RWPE2 (cell line): ENCODE measurements around the gene MAN1C1.

Source experiments
- ATAC-seq: fragments of 200-7000 bp; cut with Tn5 transposase; 3 replicates; pipeline ENCODE4 v1.9.1; 2021; ENCODE audit warnings: low read depth
- DNase-seq: peaks from one replicate; pipeline ENCODE4 v3.0.0-alpha.2; 2020; ENCODE audit warnings: low spot score
- H3K27ac ChIP-seq: fragments of 450-650 bp; 2 replicates; pipeline ENCODE4 v1.5.1; 2017; ENCODE audit warnings: mild to moderate bottlenecking; ENCODE audit not compliant: poor library complexity, severe bottlenecking
- H3K27me3 ChIP-seq: fragments of 250-450 bp; sonication (Bioruptor Pico); 2 replicates; pipeline ENCODE4 v1.5.1; 2021; ENCODE audit warnings: mild to moderate bottlenecking, moderate library complexity; ENCODE audit not compliant: insufficient read depth, poor library complexity, severe bottlenecking
- H3K36me3 ChIP-seq: fragments of 250-450 bp; sonication (Bioruptor Pico); 2 replicates; pipeline ENCODE4 v1.5.1; 2020; ENCODE audit warnings: low read depth, mild to moderate bottlenecking, moderate library complexity
- H3K4me1 ChIP-seq: fragments of 250-450 bp; sonication (Bioruptor Pico); 2 replicates; pipeline ENCODE4 v1.5.1; 2021; ENCODE audit warnings: mild to moderate bottlenecking, moderate library complexity; ENCODE audit not compliant: insufficient read depth, poor library complexity, severe bottlenecking
- H3K4me3 ChIP-seq: fragments of 250-450 bp; sonication (Bioruptor Pico); 2 replicates; pipeline ENCODE4 v1.5.1; 2021; ENCODE audit warnings: mild to moderate bottlenecking, moderate library complexity; ENCODE audit not compliant: severe bottlenecking
- H3K9me3 ChIP-seq: fragments of 250-450 bp; sonication (Bioruptor Pico); 2 replicates; pipeline ENCODE4 v1.5.1; 2021; ENCODE audit warnings: mild to moderate bottlenecking, moderate library complexity; ENCODE audit not compliant: severe bottlenecking
- TF ChIP-seq, protein P1 (sequence below): fragments of 450-650 bp; IDR thresholded peaks from one replicate; pipeline ENCODE4 v1.5.1; 2017; ENCODE audit warnings: mild to moderate bottlenecking, moderate library complexity; ENCODE audit not compliant: poor library complexity, severe bottlenecking

Gene MAN1C1

DNA sequence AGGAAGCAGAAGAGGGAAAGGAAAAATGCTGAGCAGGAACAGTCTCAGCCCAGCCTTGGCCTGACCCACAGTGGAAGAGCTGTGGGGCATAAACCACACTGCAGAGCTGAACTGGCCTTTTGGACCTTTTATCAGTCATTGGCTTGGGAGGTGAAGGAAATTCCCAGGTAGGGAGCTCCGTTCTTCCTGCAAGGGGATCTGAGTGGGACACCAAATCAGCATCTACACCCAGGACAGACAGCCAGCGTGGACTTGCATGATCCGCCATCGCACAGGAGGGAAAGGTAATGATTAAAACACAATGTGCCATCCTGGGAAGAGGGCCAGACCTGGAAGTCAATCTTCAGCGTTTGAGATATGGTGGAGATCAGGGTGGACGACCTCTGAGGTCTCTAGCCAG lies 202.0 kb downstream of the MAN1C1 start:
- no peaks in the 10 kb centered on the region for H3K9me3 ChIP-seq
- H3K4me3 ChIP-seq: peak overlapping the region; percentile 61
- no peaks in the 10 kb centered on the region for H3K4me1 ChIP-seq
- peak overlapping the region; percentile 58 for H3K27ac ChIP-seq
- 0 out of 2 replicates have a peak, but pooled peaks cover 2% of the 10 kb centered on the region for H3K36me3 ChIP-seq
- TF ChIP-seq, protein P1, sequence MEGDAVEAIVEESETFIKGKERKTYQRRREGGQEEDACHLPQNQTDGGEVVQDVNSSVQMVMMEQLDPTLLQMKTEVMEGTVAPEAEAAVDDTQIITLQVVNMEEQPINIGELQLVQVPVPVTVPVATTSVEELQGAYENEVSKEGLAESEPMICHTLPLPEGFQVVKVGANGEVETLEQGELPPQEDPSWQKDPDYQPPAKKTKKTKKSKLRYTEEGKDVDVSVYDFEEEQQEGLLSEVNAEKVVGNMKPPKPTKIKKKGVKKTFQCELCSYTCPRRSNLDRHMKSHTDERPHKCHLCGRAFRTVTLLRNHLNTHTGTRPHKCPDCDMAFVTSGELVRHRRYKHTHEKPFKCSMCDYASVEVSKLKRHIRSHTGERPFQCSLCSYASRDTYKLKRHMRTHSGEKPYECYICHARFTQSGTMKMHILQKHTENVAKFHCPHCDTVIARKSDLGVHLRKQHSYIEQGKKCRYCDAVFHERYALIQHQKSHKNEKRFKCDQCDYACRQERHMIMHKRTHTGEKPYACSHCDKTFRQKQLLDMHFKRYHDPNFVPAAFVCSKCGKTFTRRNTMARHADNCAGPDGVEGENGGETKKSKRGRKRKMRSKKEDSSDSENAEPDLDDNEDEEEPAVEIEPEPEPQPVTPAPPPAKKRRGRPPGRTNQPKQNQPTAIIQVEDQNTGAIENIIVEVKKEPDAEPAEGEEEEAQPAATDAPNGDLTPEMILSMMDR: no peak
- H3K27me3 ChIP-seq: no peaks in the 10 kb centered on the region
- DNase-seq (no peak), ATAC-seq (no peak)

DNA sequence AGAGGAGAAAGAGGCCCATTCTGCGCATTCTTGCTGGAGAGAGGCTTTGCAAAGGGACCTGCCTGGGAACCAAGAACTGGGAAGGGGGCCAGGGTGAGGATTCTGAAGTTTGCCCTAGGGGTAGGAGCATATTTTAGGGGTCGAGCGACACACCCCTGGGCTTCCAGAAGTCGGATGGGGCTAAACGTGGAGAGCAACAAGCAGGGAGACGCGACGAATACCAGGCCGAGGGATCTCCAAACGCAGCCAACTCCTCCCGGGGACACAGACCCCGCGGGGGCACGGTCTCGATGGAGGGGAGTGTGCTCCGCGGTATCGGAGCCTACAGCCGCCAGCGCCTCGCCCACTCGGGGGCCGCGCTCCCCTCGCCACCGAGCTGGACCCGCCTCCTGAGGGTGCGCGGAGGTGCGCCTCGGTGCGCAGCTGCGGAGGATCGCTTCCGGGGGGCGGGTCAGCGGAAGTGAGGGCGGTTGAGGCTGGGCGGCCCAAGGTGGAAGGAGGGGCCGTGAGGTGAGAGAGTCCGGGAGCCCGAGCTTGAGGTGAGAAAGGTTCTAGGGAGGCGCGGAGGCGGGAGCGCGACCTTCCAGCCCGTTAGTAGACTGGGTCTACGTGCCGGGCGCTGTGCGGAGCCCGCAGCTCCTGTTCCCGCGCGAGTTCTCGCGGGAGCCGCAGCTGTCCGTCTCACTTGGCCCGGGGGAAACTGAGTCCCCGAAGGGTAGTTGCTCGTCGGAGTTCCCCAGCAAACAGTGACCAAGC lies 203.1 kb downstream of the MAN1C1 start, which contains the start of gene MTFR1L:
Gene MTFR1L, plus strand, starts transcription at position 464 of the 756 bp plus-strand sequence. CDS start 3,151 bp downstream, outside the sequence.
- TF ChIP-seq, protein P1: no peak
- Histone ChIP-seq H3K27me3 (no peaks in the 10 kb centered on the region), H3K27ac (peak within 1 kb of the TSS; percentile 58), H3K4me1 (no peaks in the 10 kb centered on the region), H3K36me3 (peaks cover 5% of the 10 kb centered on the region; the same call in 1 of the 2 replicates), H3K9me3 (no peaks in the 10 kb centered on the region), H3K4me3 (peak within 1 kb of the TSS; percentile 61)
- DNase-seq (no peak), ATAC-seq (peak; percentile 85)

DNA sequence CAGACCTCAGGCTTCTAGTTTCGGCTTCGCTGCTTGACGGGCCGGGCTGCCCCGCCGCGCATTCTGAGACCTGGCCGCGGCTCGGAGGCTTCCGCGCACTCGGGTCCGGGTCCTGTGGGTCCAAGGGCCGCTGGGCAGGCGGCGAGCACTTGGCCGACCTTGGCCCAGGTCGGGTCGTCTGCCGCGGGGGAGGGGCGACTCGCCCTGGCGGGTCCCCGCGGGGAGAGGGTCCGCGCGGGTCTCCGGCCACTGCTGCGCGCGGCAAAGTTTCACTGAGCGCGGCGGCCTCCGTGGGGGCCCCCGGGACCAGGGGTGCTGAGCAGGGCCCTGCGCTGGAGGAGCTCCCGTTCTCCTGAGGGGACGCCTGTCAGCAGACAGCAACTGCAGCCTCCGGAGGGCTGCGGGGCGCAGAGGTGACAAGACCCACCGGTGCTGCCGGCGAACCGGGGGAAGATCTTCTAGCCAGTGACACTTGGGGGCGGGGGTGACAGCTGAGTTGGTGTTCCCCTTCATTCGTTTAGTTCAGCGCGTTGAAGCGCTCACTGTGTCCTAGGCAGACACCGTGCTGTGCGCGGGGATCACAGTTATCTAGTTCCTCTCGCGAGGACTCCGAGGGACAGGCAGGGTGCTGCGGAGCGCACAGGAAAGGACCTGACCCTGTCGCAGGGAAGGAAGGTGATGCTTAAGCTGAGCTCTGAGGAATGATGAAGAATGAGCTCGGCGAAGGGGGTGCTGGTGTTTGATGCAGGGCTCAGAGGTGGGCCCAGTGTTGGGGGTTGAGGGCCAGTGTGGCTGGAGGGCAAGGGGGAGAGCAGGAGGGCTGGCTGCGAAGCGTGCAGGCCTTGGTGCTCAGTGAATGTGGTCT lies 203.9 kb downstream of the MAN1C1 start:
- Histone ChIP-seq H3K4me3 (peak overlapping the region; percentile 61), H3K4me1 (no peaks in the 10 kb centered on the region), H3K9me3 (no peaks in the 10 kb centered on the region), H3K27ac (peak overlapping the region; percentile 58), H3K27me3 (no peaks in the 10 kb centered on the region), H3K36me3 (peaks cover 13% of the 10 kb centered on the region)
- ATAC-seq: peak; percentile 59
- no peak for DNase-seq
- TF ChIP-seq, protein P1: no peak

DNA sequence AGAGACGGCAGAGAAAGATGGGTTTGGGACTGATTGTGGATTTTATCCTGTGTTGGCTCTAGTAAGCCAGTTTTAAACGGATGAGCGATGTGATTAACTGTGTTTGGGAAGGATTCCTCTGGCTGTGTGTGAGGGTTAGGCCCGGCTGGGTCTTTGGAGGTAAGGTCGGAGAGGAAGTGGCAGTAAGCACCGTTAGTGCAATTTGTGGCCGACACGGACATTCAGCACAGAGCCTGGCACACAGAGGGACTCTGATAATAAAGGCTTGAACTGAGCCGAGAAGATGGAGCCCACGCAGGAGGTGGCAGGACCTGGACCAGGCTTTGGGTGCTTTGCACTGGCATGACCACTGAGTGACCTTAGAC lies 204.5 kb downstream of the MAN1C1 start:
- no peaks in the 10 kb centered on the region for H3K4me1 ChIP-seq
- TF ChIP-seq, protein P1: no peak
- no peak for DNase-seq
- no peak for ATAC-seq
- H3K9me3 ChIP-seq: no peaks in the 10 kb centered on the region
- H3K4me3 ChIP-seq: peak overlapping the region; percentile 61
- no peaks in the 10 kb centered on the region for H3K27me3 ChIP-seq
- peak overlapping the region; percentile 58 for H3K27ac ChIP-seq
- H3K36me3 ChIP-seq: peaks cover 14% of the 10 kb centered on the region
